Breast epithelium (tissue), 3 donors: ENCODE measurements around the gene ARHGAP15.

Experiments
- CTCF ChIP-seq, 3 donors: fragments of 450-650 bp; IDR thresholded peaks; one replicate each; pipeline ENCODE4 v1.5.1; 2016 to 2017; ENCODE audit warnings: antibody characterized with exemption in 3 of 3, mild to moderate bottlenecking in 3 of 3, moderate library complexity in 3 of 3
- POLR2AphosphoS5 ChIP-seq, 3 donors: sonication (generic); formaldehyde crosslinking; IDR thresholded peaks; one replicate each; pipeline ENCODE4 v1.6.1; 2017; ENCODE audit warnings: antibody characterized with exemption in 3 of 3

DNA sequence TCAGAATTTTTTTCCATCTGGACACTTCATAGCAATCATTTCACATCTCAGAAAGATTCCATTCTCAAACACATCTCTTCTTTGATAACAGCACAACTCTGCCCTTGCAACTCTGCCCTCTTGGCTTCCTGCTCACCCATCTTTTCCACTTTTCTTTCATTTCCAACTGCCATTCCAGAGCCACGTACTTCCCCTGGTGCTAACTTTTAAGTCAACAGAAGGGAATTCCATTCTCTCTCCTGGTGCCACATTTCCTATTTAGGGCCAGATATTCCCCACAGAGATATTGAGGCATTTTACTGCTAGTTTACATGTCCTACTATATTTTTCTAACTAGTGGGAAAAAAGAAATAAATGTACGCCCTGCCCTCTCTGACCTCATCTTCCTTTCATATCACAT is 590.2 kb downstream of the ARHGAP15 start:
- TF ChIP-seq CTCF (IDR thresholded peaks at IDR 0.05), result no peak
- TF ChIP-seq POLR2AphosphoS5 (IDR thresholded peaks at IDR 0.05), result no peak
